GM10266 (cell line): ENCODE data around the gene ZNF467.

Source experiments
- DNase-seq: peaks from one replicate; pipeline ENCODE4 v3.0.0; 2012; ENCODE audit errors: extremely low spot score
- TF ChIP-seq, protein P1 (sequence below): IDR thresholded peaks from 2 replicates; pipeline ENCODE4 v1.5.1; 2012; ENCODE audit warnings: mild to moderate bottlenecking, low read depth; ENCODE audit not compliant: control insufficient read depth, insufficient read depth; ENCODE audit errors: missing control alignments

ZNF467 gene

DNA sequence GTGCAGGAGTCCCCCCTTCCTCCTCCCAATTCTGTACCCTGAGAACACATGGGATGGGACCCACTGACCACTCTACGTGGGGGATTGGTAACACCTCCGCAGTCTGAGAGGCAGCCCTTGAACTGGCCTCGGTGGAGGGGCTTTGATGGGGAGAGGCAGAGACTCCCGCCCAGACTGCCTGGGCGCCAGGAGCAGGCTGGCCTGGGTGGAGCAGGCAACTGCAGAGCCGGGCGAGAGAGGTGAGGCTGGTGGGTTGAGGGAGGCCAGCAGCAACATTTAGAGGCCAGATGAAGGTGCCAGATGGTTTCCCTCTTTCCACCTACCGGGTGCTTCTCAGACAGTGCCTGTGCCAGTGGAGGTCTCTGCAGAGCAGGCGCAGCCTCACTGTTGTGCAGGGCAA is 30.7 kb upstream of the ZNF467 start:
- TF ChIP-seq, protein P1, sequence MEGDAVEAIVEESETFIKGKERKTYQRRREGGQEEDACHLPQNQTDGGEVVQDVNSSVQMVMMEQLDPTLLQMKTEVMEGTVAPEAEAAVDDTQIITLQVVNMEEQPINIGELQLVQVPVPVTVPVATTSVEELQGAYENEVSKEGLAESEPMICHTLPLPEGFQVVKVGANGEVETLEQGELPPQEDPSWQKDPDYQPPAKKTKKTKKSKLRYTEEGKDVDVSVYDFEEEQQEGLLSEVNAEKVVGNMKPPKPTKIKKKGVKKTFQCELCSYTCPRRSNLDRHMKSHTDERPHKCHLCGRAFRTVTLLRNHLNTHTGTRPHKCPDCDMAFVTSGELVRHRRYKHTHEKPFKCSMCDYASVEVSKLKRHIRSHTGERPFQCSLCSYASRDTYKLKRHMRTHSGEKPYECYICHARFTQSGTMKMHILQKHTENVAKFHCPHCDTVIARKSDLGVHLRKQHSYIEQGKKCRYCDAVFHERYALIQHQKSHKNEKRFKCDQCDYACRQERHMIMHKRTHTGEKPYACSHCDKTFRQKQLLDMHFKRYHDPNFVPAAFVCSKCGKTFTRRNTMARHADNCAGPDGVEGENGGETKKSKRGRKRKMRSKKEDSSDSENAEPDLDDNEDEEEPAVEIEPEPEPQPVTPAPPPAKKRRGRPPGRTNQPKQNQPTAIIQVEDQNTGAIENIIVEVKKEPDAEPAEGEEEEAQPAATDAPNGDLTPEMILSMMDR, result no peak
- no peak for DNase-seq

DNA sequence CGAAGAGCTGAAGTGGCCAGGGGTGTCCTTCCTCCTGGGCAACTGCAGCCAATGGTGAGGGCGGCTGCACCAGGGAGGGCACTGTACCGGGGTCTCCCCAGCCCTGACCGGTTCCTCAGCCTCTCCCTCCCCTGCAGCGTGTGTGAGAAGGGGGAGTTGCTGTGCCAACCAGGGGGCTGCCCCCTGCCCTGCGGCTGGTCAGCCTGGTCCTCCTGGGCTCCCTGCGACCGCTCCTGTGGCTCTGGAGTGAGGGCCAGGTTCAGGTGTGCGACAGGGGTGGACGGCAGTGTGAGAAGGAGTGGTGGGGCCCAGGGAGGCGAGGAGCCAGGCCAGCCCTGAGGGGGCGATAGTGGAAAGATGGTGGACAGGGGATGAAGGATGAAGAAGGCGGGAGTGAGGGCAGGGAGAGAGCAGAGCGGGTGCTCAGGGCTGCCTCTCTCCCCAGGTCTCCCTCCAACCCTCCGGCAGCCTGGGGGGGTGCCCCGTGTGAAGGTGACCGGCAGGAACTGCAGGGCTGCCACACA is 30.2 kb upstream of the ZNF467 start:
- TF ChIP-seq, protein P1, result no peak
- DNase-seq, result no peak

DNA sequence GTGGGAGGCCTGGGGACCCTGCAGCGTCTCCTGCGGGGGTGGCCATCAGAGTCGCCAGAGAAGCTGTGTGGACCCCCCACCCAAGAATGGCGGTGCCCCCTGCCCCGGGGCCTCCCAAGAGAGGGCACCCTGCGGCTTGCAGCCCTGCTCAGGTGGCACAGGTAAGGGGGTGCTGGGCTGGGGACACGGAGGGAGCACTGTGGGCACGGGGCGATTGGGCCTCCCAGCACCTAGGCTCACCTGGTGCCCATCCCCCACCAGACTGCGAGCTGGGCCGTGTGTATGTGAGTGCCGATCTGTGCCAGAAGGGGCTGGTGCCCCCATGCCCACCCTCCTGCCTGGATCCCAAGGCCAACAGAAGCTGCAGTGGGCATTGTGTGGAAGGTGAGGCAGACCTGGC is 29.6 kb upstream of the ZNF467 start:
- DNase-seq, result no peak
- TF ChIP-seq, protein P1, result no peak

DNA sequence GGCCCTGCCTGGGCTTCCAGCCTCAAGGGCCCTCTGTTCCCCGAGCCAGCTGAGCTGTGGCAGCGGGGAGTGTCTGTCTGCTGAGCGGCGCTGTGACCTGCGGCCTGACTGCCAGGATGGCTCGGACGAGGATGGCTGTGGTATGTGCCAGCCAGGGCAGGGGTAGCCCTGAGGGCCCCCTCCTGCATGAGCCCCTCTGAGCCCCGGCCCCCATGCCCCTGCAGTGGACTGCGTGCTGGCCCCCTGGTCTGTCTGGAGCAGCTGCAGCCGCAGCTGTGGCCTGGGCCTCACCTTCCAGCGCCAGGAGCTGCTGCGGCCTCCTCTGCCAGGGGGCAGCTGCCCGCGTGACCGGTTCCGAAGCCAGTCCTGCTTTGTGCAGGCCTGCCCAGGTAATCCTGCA is 28.4 kb upstream of the ZNF467 start:
- TF ChIP-seq, protein P1, result no peak
- no peak for DNase-seq

DNA sequence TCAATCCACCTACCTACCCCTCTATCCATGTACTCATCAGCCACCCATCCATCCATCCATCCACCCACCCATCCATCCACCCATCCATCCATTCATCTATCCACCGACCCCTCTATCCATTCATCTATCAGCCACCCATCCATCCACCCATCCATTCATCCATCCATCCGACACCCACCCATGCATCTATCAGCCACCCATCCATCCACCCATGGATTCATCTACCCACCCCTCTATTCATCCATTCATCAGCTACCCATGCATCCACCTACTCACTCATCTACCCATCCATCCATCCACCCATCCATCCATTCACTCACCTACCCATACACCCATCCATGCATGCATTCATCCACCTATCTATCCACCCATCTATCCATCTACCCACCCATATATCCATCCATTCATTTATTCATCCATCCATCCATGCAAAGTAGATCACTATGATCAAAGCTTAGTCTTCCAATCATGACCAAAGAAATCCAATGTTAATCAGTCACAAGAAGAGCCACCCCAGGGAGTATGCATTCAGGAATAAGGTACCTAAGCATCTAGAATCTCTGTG is 27.7 kb upstream of the ZNF467 start:
- no peak for DNase-seq

DNA sequence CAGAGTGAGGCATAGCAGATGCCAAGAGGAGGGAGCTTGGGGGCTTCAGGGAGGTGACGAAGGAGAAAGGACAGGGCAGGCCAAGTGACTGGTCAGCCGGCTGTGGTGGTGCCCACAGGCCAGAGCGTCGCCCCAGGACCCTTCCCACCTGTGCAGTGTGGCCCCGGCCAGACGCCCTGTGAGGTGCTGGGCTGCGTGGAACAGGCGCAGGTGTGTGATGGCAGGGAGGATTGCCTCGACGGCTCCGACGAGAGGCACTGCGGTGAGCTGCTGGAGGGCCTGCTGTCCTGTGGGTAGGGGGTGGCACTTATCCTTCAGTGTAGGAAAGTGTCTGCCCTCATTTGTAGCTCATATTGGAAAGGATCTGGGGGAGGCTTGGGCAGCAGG is 26.8 kb upstream of the ZNF467 start:
- TF ChIP-seq, protein P1, result no peak
- DNase-seq, result no peak

More for the DNA sequence above, 27.7 kb upstream of the ZNF467 start:
- TF ChIP-seq, protein P1, result no peak

DNA sequence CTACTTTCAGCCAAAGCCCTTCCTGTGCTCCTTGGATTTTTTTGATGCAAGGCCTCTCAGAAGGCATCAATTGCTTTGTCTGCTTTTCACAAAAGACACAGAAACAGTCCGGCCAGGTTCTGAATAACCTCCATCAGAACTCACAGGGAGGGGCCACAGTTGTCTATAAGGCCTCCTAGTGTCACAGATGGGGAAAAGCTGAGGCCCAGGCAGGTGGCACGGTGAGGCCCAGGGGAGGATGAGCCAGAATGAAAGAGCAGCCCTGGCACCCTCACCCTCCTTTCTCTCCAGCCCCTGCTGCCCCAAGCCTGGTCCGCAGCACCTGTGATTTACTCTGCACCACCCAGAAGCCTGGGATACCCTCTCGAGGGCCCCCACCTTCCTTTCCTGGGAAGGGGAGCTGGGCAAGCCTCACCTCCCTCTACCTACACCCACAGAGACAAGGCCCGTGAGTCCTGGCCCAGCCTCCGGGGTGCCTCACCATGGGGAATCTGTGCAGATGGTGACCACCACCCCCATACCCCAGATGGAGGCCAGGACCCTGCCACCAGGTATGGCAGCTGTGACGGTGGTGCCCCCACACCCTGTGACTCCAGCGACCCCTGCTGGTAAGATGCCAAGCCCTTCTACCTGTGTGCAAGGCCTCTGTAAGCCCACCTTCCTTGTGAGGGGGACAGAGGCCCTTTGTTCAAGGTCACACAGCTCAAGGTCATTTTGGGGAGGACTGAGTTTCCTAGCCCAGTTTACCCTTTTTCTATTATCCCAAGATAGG is 26.2 kb upstream of the ZNF467 start:
- TF ChIP-seq, protein P1, result peak; percentile 62
- DNase-seq, result peak; percentile 76
